Tibial artery (tissue), 4 donors: Measurements from ENCODE around the gene TCF15.

Experiments used
- DNase-seq, 2 donors: peaks; one replicate each; pipeline ENCODE4 v3.0.0-alpha.2; 2019
- H3K27ac ChIP-seq, 2 donors: fragments of 200-600 bp; sonication (generic) in 1 of 2; 1 replicate in 1 of 2; 2 replicates in 1 of 2; pipeline ENCODE4 v1.5.1; 2018 to 2019; ENCODE audit warnings: mild to moderate bottlenecking in 1 of 2
- H3K27me3 ChIP-seq, 2 donors: fragments of 200-600 bp; sonication (generic) in 1 of 2; one replicate each; pipeline versions ENCODE4 v1.5.1 to v1.6.0; 2016 to 2019
- H3K36me3 ChIP-seq, 3 donors: fragments of 200-600 bp; sonication (generic) in 2 of 3; one replicate each; pipeline ENCODE4 v1.5.1; 2016 to 2019; ENCODE audit warnings: mild to moderate bottlenecking in 2 of 3
- H3K4me1 ChIP-seq, 4 donors: fragments of 200-600 bp; sonication (generic) in 2 of 4; 1 replicate in 3 of 4; 2 replicates in 1 of 4; pipeline ENCODE4 v1.5.1; 2016 to 2019
- H3K4me3 ChIP-seq, 2 donors: fragments of 200-600 bp; sonication (generic) in 1 of 2; 1 replicate in 1 of 2; 2 replicates in 1 of 2; pipeline ENCODE4 v1.5.1; 2018 to 2019; ENCODE audit warnings: mild to moderate bottlenecking in 2 of 2
- H3K9me3 ChIP-seq, 3 donors: fragments of 200-600 bp; sonication (generic) in 1 of 3; one replicate each; pipeline ENCODE4 v1.5.1; 2016 to 2019
- intact Hi-C: fragments of 100-400 bp; cut with DNase I; formaldehyde crosslinking; loops from one replicate; pipeline ENCODE4 v1.15.0; 2023; ENCODE audit warnings: low total_unique reads
- TF ChIP-seq, protein P1 (sequence below), 2 experiments: fragments of 200-600 bp in 1 of 2; fragments of 450-650 bp in 1 of 2; IDR thresholded peaks; one replicate each; pipeline ENCODE4 v1.5.1; 2017 to 2019; ENCODE audit warnings: antibody characterized with exemption in 2 of 2, mild to moderate bottlenecking in 1 of 2, moderate library complexity in 1 of 2

The TCF15 gene

DNA sequence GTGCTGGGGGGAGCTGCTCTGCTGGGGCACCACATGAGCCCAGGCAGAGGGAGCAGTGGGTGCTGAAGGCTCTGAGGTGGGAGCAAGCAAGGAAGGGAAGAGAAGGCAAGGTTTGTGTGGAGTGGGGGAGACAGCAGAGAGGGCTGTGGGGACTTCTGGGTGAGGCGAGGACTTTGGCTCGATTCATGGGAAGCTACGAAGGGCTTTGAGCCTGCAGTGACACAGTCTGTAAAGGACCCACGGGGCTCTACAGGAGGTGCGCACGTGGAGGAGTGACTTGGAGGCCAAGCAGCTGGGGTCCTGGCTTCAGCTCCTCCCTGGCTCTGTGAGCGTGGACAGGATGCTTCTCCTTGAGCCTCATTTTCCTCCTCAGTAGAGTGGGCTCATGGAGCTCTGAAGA is 37.4 kb downstream of the TCF15 start:
- H3K4me3 ChIP-seq = no peak overlapping the region
- H3K9me3 ChIP-seq = no peaks in the 10 kb centered on the region
- H3K27ac ChIP-seq = no peak overlapping the region
- H3K36me3 ChIP-seq = no peaks in the 10 kb centered on the region
- peaks cover 0 to 27% of the 10 kb centered on the region in 2 donors for H3K27me3 ChIP-seq
- peaks cover 0 to 17% (median 11%) of the 10 kb centered on the region in 4 donors for H3K4me1 ChIP-seq
- TF ChIP-seq, protein P1, sequence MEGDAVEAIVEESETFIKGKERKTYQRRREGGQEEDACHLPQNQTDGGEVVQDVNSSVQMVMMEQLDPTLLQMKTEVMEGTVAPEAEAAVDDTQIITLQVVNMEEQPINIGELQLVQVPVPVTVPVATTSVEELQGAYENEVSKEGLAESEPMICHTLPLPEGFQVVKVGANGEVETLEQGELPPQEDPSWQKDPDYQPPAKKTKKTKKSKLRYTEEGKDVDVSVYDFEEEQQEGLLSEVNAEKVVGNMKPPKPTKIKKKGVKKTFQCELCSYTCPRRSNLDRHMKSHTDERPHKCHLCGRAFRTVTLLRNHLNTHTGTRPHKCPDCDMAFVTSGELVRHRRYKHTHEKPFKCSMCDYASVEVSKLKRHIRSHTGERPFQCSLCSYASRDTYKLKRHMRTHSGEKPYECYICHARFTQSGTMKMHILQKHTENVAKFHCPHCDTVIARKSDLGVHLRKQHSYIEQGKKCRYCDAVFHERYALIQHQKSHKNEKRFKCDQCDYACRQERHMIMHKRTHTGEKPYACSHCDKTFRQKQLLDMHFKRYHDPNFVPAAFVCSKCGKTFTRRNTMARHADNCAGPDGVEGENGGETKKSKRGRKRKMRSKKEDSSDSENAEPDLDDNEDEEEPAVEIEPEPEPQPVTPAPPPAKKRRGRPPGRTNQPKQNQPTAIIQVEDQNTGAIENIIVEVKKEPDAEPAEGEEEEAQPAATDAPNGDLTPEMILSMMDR (IDR thresholded peaks at IDR 0.05) = no peak
- intact Hi-C loops = loop anchor here (10.0 kb wide), 1 partner anchor 1792 kb away; no protein-coding TSS in a partner anchor
- DNase-seq = no peak

DNA sequence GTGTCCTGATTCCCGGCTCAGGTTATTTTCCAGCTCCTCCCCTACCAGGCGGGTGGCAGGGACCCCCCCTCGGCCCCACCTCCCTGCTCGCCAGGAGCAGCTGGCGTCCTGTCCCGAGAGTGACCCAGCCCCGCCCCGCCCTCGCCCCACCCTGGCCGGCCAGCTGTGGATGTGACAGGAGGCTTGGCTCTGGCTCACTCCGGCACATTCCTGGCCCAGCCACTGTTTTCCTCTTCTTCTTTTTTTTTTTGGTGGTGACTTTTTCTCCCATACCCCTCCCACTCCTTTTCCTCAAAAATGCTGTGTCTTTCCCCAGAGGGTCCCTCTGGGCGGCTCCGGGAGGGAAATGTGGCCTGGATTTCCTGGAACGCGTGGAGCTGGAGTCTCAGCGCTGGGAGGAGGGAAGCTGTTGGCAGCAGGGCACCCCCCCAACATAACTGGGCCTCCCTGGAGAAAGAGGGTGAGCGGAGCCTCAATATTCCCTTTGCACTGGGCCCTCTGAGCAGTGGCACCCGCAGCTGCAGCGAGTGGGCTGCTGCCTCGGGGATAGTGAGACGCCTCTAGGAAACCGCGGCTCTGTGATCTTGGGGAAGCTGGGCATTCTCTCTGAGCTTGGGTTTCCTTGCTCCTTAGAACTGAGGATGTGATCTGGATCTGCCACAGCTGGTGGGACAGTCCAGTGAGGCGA is 38.2 kb downstream of the TCF15 start:
- TF ChIP-seq, protein P1 (IDR thresholded peaks at IDR 0.05) = no peak
- no peak overlapping the region for H3K27ac ChIP-seq
- peaks cover 0 to 35% of the 10 kb centered on the region in 2 donors for H3K27me3 ChIP-seq
- H3K9me3 ChIP-seq = no peaks in the 10 kb centered on the region
- no peak for DNase-seq
- H3K36me3 ChIP-seq = no peaks in the 10 kb centered on the region
- H3K4me1 ChIP-seq = peaks cover 0 to 17% (median 11%) of the 10 kb centered on the region in 4 donors
- intact Hi-C loops = loop anchor here (10.0 kb wide), 1 partner anchor 1793 kb away; no protein-coding TSS in a partner anchor
- peak overlapping the region in 1 of 2 donors; percentile 10 for H3K4me3 ChIP-seq

DNA sequence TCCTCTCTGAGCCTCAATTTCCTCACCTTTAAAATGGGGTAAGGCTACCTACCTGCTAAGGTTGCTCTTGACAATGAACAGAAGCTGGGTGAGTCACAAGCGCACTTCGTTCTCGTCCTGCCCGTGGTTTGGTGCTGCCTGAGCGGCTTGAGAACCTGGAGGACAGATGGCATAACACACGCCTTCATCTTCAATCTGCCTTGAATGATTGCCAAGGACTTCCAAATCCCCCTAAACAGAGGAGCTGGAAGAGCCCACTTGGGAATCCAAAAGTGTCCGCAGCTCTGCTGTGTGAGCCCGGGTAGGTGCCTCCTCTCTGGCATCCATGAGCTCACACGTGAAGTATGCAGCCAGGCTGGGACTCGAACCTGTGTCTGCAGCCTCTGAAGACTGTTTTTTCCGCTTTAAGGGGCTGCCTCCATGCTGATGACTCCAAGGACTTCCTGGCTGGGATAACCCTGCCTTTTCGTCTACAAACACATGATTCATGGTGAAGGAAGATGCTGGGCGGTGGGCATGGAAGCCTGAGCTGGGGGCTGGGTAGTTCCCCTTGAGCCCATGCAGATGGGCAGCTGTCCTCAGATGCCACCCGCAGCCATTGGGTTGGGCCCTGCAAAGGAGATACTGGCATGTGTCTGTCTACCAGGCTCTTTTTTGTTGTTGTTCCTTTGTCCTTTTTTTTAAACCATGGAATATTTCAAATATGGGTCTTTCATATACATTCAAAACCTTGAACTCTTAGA is 41.3 kb downstream of the TCF15 start:
- intact Hi-C loops = no loop called here
- no peaks in the 10 kb centered on the region for H3K36me3 ChIP-seq
- H3K4me1 ChIP-seq = peaks cover 0 to 17% (median 11%) of the 10 kb centered on the region in 4 donors
- H3K27me3 ChIP-seq = peaks cover 0 to 47% of the 10 kb centered on the region in 2 donors
- H3K9me3 ChIP-seq = no peaks in the 10 kb centered on the region
- no peak overlapping the region for H3K4me3 ChIP-seq
- no peak for DNase-seq
- no peak overlapping the region for H3K27ac ChIP-seq
- TF ChIP-seq, protein P1 (IDR thresholded peaks at IDR 0.05) = no peak

DNA sequence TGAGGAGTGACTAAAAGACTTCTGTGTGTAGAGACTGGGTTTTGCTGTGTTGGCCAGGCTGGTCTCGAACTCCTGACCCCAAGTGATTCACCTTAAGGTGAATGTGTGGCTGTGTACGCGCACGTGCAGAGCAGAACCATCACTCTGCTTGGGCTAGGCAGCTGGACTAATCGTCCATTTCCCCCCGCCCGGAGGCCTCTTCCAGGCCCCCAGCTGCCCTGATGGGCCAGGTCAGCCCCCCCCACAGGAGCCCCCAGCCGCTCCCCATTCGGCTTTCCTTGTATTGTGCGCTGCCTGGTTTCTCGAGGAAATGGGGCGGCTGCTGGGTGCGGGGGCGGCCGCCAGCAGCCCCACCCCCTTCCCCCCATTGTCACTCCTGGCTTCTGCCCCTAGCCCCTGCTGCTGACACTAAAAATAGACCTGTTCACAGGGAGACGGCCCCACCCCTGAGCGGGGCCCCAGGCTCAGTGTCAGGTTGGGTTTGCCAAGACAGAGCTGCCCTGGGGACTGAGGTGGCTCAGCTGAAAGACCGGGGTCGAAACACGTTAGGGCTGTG is 41.9 kb downstream of the TCF15 start:
- intact Hi-C loops = no loop called here
- TF ChIP-seq, protein P1 (IDR thresholded peaks at IDR 0.05) = no peak
- Histone ChIP-seq H3K27me3 (peaks cover 0 to 45% of the 10 kb centered on the region in 2 donors), H3K27ac (no peak overlapping the region), H3K9me3 (no peaks in the 10 kb centered on the region), H3K36me3 (no peaks in the 10 kb centered on the region), H3K4me3 (no peak overlapping the region), H3K4me1 (peaks cover 0 to 17% (median 11%) of the 10 kb centered on the region in 4 donors)
- no peak for DNase-seq

DNA sequence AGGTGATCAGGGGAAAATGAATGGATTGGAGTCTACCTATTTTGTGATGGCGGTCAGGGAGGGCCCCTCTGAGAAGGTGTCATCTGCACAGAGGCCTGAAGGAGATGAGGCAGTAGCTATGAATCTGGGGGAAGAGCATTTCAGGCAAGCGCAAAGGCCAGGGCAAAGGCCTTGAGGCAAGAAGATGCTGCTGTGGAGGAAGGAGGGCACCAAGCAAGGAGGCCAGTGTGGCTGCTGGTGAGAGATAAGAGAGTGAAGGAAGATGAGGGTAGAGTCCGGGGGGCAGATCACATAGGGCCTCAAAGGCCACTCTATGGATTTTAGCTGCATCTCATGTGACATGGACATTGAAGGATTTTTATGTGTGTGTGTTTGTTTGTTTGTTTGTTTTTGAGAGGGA is 45.9 kb downstream of the TCF15 start:
- Histone ChIP-seq H3K4me3 (no peak overlapping the region), H3K4me1 (no peaks in the 10 kb centered on the region), H3K27me3 (peaks cover 0 to 53% of the 10 kb centered on the region in 2 donors), H3K36me3 (no peaks in the 10 kb centered on the region), H3K27ac (no peak overlapping the region), H3K9me3 (no peaks in the 10 kb centered on the region)
- no peak for DNase-seq
- intact Hi-C loops = loop anchor here (5.0 kb wide), 2 partner anchors 78 to 173 kb away; no protein-coding TSS in a partner anchor
- TF ChIP-seq, protein P1 (IDR thresholded peaks at IDR 0.05) = no peak
